T-helper 17 cell (primary cell): Measurements from ENCODE around the gene CFAP65. TPM values are rescaled to one million over a fixed set of nuclear protein-coding genes. Genes with fewer than 3 reads are reported as not detected.

Experiments used
- ATAC-seq: fragments of 150-1000 bp; cut with Tn5 transposase; 2 replicates; pipeline ENCODE4 v1.10.0; 2021; ENCODE audit warnings: mild to moderate bottlenecking, moderate library complexity
- DNase-seq, 3 donors: peaks; one replicate each; pipeline versions ENCODE4 v3.0.0 to v3.0.0-alpha.2; 2020 to 2021
- H3K9me3 ChIP-seq: one replicate; pipeline ENCODE4 v1.7.0; 2013; ENCODE audit warnings: low read length, mild to moderate bottlenecking; ENCODE audit not compliant: control insufficient read depth, poor library complexity, severe bottlenecking
- H3K27ac Mint-ChIP-seq: one replicate; pipeline ENCODE4 v1.8.0; 2022; ENCODE audit warnings: mild to moderate bottlenecking, moderate library complexity, mixed read lengths
- H3K27me3 Mint-ChIP-seq: one replicate; pipeline ENCODE4 v1.8.0; 2022; ENCODE audit warnings: mixed read lengths
- H3K36me3 Mint-ChIP-seq: one replicate; pipeline ENCODE4 v1.8.0; 2022; ENCODE audit warnings: low read depth, mixed read lengths
- H3K4me1 Mint-ChIP-seq: one replicate; pipeline ENCODE4 v1.8.0; 2022; ENCODE audit warnings: mild to moderate bottlenecking, mixed read lengths
- H3K4me3 Mint-ChIP-seq: one replicate; pipeline ENCODE4 v1.8.0; 2022; ENCODE audit warnings: mild to moderate bottlenecking, moderate library complexity, mixed read lengths
- total RNA-seq, 4 donors: library from RNA in 2 of 4; stranded (reverse) in 2 of 4; gene quantifications; one replicate each; pipeline ENCODE4 v1.2.3 and lab custom pipeline; 2022 to 2026

The CFAP65 gene
- total RNA-seq, 2 donors from 2014 or later = not detected

- Mint-ChIP-seq H3K27me3 (peaks cover 77% of the 10 kb centered on the region), H3K36me3 (peaks cover 16% of the 10 kb centered on the region), H3K4me1 (peaks cover 23% of the 10 kb centered on the region), H3K27ac (no peak overlapping the region), H3K4me3 (peak overlapping the region; percentile 87)
- ATAC-seq (peak; percentile 43), DNase-seq (no peak)
- H3K9me3 ChIP-seq = no peaks in the 10 kb centered on the region
Observed at GRCh38 chr2:219001577-219002394, 39.5 kb downstream of the CFAP65 start.

- H3K4me3 Mint-ChIP-seq = peak overlapping the region; percentile 87
- no peaks in the 10 kb centered on the region for H3K9me3 ChIP-seq
- H3K4me1 Mint-ChIP-seq = peaks cover 25% of the 10 kb centered on the region
- peaks cover 16% of the 10 kb centered on the region for H3K36me3 Mint-ChIP-seq
- ATAC-seq (no peak), DNase-seq (no peak)
- H3K27ac Mint-ChIP-seq = no peak overlapping the region
- H3K27me3 Mint-ChIP-seq = peaks cover 76% of the 10 kb centered on the region
Observed at GRCh38 chr2:219001100-219001576, 40.2 kb downstream of the CFAP65 start.

GRCh38 chr2:219000569-219000960, 40.8 kb downstream of the CFAP65 start:
- Mint-ChIP-seq H3K4me3 (peak overlapping the region; percentile 31), H3K27ac (no peak overlapping the region), H3K4me1 (peaks cover 27% of the 10 kb centered on the region), H3K36me3 (peaks cover 14% of the 10 kb centered on the region), H3K27me3 (peaks cover 77% of the 10 kb centered on the region)
- no peak for ATAC-seq
- H3K9me3 ChIP-seq = no peaks in the 10 kb centered on the region
- DNase-seq = no peak

- Mint-ChIP-seq H3K36me3 (peaks cover 12% of the 10 kb centered on the region), H3K4me1 (peaks cover 29% of the 10 kb centered on the region), H3K27me3 (peaks cover 77% of the 10 kb centered on the region), H3K27ac (no peak overlapping the region), H3K4me3 (peak overlapping the region; percentile 74)
- no peak for ATAC-seq
- no peaks in the 10 kb centered on the region for H3K9me3 ChIP-seq
- DNase-seq = no peak
Observed at GRCh38 chr2:218999881-219000568, 41.3 kb downstream of the CFAP65 start.

- ATAC-seq (no peak), DNase-seq (no peak)
- Mint-ChIP-seq H3K36me3 (peaks cover 9% of the 10 kb centered on the region), H3K4me3 (peak overlapping the region; percentile 74), H3K4me1 (peaks cover 29% of the 10 kb centered on the region), H3K27ac (no peak overlapping the region), H3K27me3 (peaks cover 77% of the 10 kb centered on the region)
- no peaks in the 10 kb centered on the region for H3K9me3 ChIP-seq
Observed at GRCh38 chr2:218999021-218999880, 42.1 kb downstream of the CFAP65 start.

- H3K4me3 Mint-ChIP-seq = no peak overlapping the region
- H3K4me1 Mint-ChIP-seq = peaks cover 29% of the 10 kb centered on the region
- ATAC-seq (no peak), DNase-seq (no peak)
- H3K9me3 ChIP-seq = no peaks in the 10 kb centered on the region
- H3K27me3 Mint-ChIP-seq = peaks cover 75% of the 10 kb centered on the region
- no peak overlapping the region for H3K27ac Mint-ChIP-seq
- peaks cover 5% of the 10 kb centered on the region for H3K36me3 Mint-ChIP-seq
Observed at GRCh38 chr2:218998414-218999002, 42.8 kb downstream of the CFAP65 start.

GRCh38 chr2:218997731-218998130, 43.6 kb downstream of the CFAP65 start:
- Mint-ChIP-seq H3K4me1 (peaks cover 24% of the 10 kb centered on the region), H3K27ac (no peak overlapping the region), H3K4me3 (no peak overlapping the region), H3K36me3 (peaks cover 5% of the 10 kb centered on the region), H3K27me3 (peaks cover 70% of the 10 kb centered on the region)
- ATAC-seq (no peak), DNase-seq (no peak)
- H3K9me3 ChIP-seq = no peaks in the 10 kb centered on the region

GRCh38 chr2:218996937-218997336, 44.4 kb downstream of the CFAP65 start:
- no peaks in the 10 kb centered on the region for H3K9me3 ChIP-seq
- Mint-ChIP-seq H3K4me1 (peaks cover 18% of the 10 kb centered on the region), H3K27ac (no peak overlapping the region), H3K4me3 (peak overlapping the region; percentile 41), H3K27me3 (peaks cover 74% of the 10 kb centered on the region), H3K36me3 (peaks cover 3% of the 10 kb centered on the region)
- ATAC-seq = no peak
- no peak for DNase-seq

- no peak overlapping the region for H3K27ac Mint-ChIP-seq
- peak overlapping the region; percentile 45 for H3K4me3 Mint-ChIP-seq
- H3K9me3 ChIP-seq = no peaks in the 10 kb centered on the region
- H3K27me3 Mint-ChIP-seq = peaks cover 82% of the 10 kb centered on the region
- ATAC-seq (peak; percentile 84), DNase-seq (peak; percentile 59 to 83 (median 64))
- peaks cover 3% of the 10 kb centered on the region for H3K36me3 Mint-ChIP-seq
- peaks cover 18% of the 10 kb centered on the region for H3K4me1 Mint-ChIP-seq
Observed at GRCh38 chr2:218995972-218996711, 45.2 kb downstream of the CFAP65 start.

GRCh38 chr2:218995561-218995960, 45.8 kb downstream of the CFAP65 start:
- Mint-ChIP-seq H3K27ac (no peak overlapping the region), H3K36me3 (peaks cover 3% of the 10 kb centered on the region), H3K4me3 (no peak overlapping the region), H3K27me3 (peaks cover 83% of the 10 kb centered on the region), H3K4me1 (peaks cover 18% of the 10 kb centered on the region)
- H3K9me3 ChIP-seq = no peaks in the 10 kb centered on the region
- DNase-seq = no peak
- no peak for ATAC-seq

GRCh38 chr2:218993345-218994315, 47.7 kb downstream of the CFAP65 start, which contains the start of gene CRYBA2:
Gene CRYBA2 (minus strand): TSS chr2:218993422. CDS start chr2:218993176, 246 bp downstream.
- Mint-ChIP-seq H3K4me1 (peaks cover 14% of the 10 kb centered on the region), H3K27ac (no peak within 1 kb of the TSS), H3K4me3 (peak within 1 kb of the TSS; percentile 58), H3K36me3 (peaks cover 7% of the 10 kb centered on the region), H3K27me3 (peaks cover 87% of the 10 kb centered on the region)
- H3K9me3 ChIP-seq = no peaks in the 10 kb centered on the region
- DNase-seq = no peak
- ATAC-seq = peak; percentile 28
